ENCODE results near the gene CYFIP2. TPM values are rescaled to one million over a fixed set of nuclear protein-coding genes. Genes with fewer than 3 reads are reported as not detected.

Gene CYFIP2
- total and polyA plus RNA-seq, 2 of the 13 experiments (the other 11 are each of a cell fraction or from before 2014, with no cell fraction given) = 22.6 to 30.3 TPM

DNA sequence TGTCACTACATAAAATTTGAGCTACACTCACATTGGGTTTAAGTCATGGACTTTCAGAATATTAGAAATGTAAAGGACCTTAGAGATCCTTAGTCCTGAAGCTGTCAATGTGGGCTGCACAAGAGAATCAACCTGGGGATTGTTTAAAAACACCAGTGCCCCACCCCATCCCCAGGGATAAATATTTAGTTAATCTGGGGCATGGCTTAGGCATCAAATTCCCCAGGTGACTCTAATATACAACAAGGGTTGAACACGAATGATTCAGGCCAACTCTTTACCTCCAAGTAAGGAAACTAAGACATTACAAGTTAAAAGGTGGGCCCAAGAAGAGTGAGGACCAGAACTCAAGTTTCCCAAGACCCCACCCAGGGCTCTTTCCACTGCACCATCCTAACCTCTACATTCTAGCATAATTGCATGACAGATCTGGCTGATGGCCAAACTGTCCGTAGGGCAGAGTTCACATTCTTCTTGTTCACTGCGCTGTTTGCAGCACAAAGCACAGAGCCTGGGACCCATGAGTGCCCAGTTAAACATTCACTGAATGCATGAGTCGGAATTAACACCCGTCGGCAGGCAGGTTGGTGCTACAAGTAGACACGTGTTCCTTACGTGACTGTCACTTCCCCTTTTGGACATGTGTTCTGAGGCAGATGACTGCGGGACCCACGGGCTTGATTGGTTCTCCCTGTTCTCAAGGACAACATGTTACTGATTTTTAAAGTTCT is 25.2 kb downstream of the CYFIP2 start (continued):
- TF ChIP-seq, protein P1, sequence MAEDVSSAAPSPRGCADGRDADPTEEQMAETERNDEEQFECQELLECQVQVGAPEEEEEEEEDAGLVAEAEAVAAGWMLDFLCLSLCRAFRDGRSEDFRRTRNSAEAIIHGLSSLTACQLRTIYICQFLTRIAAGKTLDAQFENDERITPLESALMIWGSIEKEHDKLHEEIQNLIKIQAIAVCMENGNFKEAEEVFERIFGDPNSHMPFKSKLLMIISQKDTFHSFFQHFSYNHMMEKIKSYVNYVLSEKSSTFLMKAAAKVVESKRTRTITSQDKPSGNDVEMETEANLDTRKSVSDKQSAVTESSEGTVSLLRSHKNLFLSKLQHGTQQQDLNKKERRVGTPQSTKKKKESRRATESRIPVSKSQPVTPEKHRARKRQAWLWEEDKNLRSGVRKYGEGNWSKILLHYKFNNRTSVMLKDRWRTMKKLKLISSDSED (CRISPR knock-in tag; IDR thresholded peaks at IDR 0.05) = no peak
- peak; percentile 98 for TF ChIP-seq PHF21A (CRISPR knock-in tag; IDR thresholded peaks at IDR 0.05)
- peak; percentile 46; the same call in 1 of the 2 replicates for TF ChIP-seq ZC3H13 (CRISPR knock-in tag; IDR thresholded peaks at IDR 0.05)
- peak; percentile 86 for TF ChIP-seq HNF4G (IDR thresholded peaks at IDR 0.05; ENCODE audit: borderline replicate concordance, low read depth, low read length)
- TF ChIP-seq HNF4G (CRISPR knock-in tag; IDR thresholded peaks at IDR 0.05; ENCODE audit: borderline replicate concordance, low read depth) = peak; percentile 92
- TF ChIP-seq ZKSCAN8 (CRISPR knock-in tag; IDR thresholded peaks at IDR 0.05; ENCODE audit: borderline replicate concordance) = peak; percentile 91
- TF ChIP-seq, protein P2, sequence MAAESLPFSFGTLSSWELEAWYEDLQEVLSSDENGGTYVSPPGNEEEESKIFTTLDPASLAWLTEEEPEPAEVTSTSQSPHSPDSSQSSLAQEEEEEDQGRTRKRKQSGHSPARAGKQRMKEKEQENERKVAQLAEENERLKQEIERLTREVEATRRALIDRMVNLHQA (CRISPR knock-in tag; IDR thresholded peaks at IDR 0.05) = 0 out of 2 replicates have a peak, but pooled peaks have one; percentile 19
- TF ChIP-seq ZNF33A (CRISPR knock-in tag; IDR thresholded peaks at IDR 0.05; ENCODE audit: borderline replicate concordance) = no peak
- TF ChIP-seq, protein P3, sequence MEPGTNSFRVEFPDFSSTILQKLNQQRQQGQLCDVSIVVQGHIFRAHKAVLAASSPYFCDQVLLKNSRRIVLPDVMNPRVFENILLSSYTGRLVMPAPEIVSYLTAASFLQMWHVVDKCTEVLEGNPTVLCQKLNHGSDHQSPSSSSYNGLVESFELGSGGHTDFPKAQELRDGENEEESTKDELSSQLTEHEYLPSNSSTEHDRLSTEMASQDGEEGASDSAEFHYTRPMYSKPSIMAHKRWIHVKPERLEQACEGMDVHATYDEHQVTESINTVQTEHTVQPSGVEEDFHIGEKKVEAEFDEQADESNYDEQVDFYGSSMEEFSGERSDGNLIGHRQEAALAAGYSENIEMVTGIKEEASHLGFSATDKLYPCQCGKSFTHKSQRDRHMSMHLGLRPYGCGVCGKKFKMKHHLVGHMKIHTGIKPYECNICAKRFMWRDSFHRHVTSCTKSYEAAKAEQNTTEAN (CRISPR knock-in tag; conservative IDR thresholded peaks at IDR 0.05) = peak; percentile 88
- peak; percentile 42 to 95; a peak in 2 of 4 replicates for TF ChIP-seq KLF16 (CRISPR knock-in tag; IDR thresholded peaks at IDR 0.05)
- no peak for TF ChIP-seq ZNF619 (CRISPR knock-in tag; IDR thresholded peaks at IDR 0.05)
- TF ChIP-seq NR2F6 (IDR thresholded peaks at IDR 0.05) = peak; percentile 82
- TF ChIP-seq NR2F6 (CRISPR knock-in tag; IDR thresholded peaks at IDR 0.05) = peak; percentile 91
- 0 out of 2 replicates have a peak, but pooled peaks have one; percentile 13 for TF ChIP-seq ZNF546 (CRISPR knock-in tag; conservative IDR thresholded peaks at IDR 0.05)
- no peak for TF ChIP-seq ZBTB8A (CRISPR knock-in tag; IDR thresholded peaks at IDR 0.05; ENCODE audit: borderline replicate concordance, low read depth)
- peak; percentile 99 for TF ChIP-seq SAP130 (CRISPR knock-in tag; IDR thresholded peaks at IDR 0.05; ENCODE audit: low read depth)
- TF ChIP-seq, protein P4, sequence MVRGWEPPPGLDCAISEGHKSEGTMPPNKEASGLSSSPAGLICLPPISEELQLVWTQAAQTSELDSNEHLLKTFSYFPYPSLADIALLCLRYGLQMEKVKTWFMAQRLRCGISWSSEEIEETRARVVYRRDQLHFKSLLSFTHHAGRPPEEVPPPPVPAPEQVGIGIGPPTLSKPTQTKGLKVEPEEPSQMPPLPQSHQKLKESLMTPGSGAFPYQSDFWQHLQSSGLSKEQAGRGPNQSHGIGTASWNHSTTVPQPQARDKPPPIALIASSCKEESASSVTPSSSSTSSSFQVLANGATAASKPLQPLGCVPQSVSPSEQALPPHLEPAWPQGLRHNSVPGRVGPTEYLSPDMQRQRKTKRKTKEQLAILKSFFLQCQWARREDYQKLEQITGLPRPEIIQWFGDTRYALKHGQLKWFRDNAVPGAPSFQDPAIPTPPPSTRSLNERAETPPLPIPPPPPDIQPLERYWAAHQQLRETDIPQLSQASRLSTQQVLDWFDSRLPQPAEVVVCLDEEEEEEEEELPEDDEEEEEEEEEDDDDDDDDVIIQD (CRISPR knock-in tag; IDR thresholded peaks at IDR 0.05; ENCODE audit: low read depth) = peak; percentile 97
- no peak for TF ChIP-seq SMARCE1 (IDR thresholded peaks at IDR 0.05; ENCODE audit: borderline replicate concordance)
- TF ChIP-seq RFXAP (CRISPR knock-in tag; IDR thresholded peaks at IDR 0.05; ENCODE audit: borderline replicate concordance) = peak; percentile 92
- TF ChIP-seq, protein P5, sequence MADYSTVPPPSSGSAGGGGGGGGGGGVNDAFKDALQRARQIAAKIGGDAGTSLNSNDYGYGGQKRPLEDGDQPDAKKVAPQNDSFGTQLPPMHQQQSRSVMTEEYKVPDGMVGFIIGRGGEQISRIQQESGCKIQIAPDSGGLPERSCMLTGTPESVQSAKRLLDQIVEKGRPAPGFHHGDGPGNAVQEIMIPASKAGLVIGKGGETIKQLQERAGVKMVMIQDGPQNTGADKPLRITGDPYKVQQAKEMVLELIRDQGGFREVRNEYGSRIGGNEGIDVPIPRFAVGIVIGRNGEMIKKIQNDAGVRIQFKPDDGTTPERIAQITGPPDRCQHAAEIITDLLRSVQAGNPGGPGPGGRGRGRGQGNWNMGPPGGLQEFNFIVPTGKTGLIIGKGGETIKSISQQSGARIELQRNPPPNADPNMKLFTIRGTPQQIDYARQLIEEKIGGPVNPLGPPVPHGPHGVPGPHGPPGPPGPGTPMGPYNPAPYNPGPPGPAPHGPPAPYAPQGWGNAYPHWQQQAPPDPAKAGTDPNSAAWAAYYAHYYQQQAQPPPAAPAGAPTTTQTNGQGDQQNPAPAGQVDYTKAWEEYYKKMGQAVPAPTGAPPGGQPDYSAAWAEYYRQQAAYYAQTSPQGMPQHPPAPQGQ (CRISPR knock-in tag; IDR thresholded peaks at IDR 0.05; ENCODE audit: borderline replicate concordance) = peak; percentile 61; the same call in 1 of the 2 replicates
- TF ChIP-seq, protein P6, sequence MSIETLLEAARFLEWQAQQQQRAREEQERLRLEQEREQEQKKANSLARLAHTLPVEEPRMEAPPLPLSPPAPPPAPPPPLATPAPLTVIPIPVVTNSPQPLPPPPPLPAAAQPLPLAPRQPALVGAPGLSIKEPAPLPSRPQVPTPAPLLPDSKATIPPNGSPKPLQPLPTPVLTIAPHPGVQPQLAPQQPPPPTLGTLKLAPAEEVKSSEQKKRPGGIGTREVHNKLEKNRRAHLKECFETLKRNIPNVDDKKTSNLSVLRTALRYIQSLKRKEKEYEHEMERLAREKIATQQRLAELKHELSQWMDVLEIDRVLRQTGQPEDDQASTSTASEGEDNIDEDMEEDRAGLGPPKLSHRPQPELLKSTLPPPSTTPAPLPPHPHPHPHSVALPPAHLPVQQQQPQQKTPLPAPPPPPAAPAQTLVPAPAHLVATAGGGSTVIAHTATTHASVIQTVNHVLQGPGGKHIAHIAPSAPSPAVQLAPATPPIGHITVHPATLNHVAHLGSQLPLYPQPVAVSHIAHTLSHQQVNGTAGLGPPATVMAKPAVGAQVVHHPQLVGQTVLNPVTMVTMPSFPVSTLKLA (IDR thresholded peaks at IDR 0.05) = peak; percentile 98
- TF ChIP-seq FOXM1 (CRISPR knock-in tag; IDR thresholded peaks at IDR 0.05) = no peak
- TF ChIP-seq FOXK2 (IDR thresholded peaks at IDR 0.05) = peak; percentile 53; the same call in 1 of the 2 replicates
